CD4-positive, alpha-beta T cell (primary cell): ENCODE measurements around the gene RAD51B. TPM values are rescaled to one million over a fixed set of nuclear protein-coding genes. Genes with fewer than 3 reads are reported as not detected.
A peak's percentile ranks its signal among the peaks of the same experiment; 100 is the strongest.

ENCODE experiments used
- ATAC-seq: fragments of 200-7000 bp; cut with Tn5 transposase; one replicate; pipeline ENCODE4 v1.10.0; 2022; ENCODE audit warnings: mild to moderate bottlenecking; ENCODE audit not compliant: poor library complexity
- CTCF ChIA-PET: fragments of 350-600 bp; sonication (Branson Sonifier 250); formaldehyde crosslinking; loops from one replicate; lab custom pipeline; 2021; ENCODE audit warnings: antibody characterized with exemption, inconsistent platforms; lab: Charles Lee
- POLR2A ChIA-PET: fragments of 350-600 bp; sonication (Branson Sonifier 250); formaldehyde crosslinking; loops from one replicate; lab custom pipeline; 2021; ENCODE audit warnings: antibody characterized with exemption, inconsistent platforms; lab: Charles Lee
- DNase-seq, 14 experiments: peaks; one replicate each; pipeline ENCODE4 v3.0.0-alpha.2; 2013 to 2020; ENCODE audit warnings: mixed read lengths in 2 of 14
- H3K27ac ChIP-seq, 2 donors: one replicate each; pipeline versions ENCODE4 v1.5.1 to v1.7.0; 2013; ENCODE audit warnings: low read length in 2 of 2, low read depth in 1 of 2, mild to moderate bottlenecking in 1 of 2
- H3K27me3 ChIP-seq, 2 experiments: 1 replicate in 1 of 2; 2 replicates in 1 of 2; pipeline versions ENCODE4 v1.6.1 to v1.7.0; 2013; ENCODE audit warnings: low read length in 2 of 2, control low read depth in 1 of 2, mild to moderate bottlenecking in 1 of 2, moderate library complexity in 1 of 2; ENCODE audit not compliant: insufficient read depth in 2 of 2, control insufficient read depth in 1 of 2
- H3K36me3 ChIP-seq: one replicate; pipeline ENCODE4 v1.6.1; 2013; ENCODE audit warnings: low read length, control low read depth; ENCODE audit not compliant: insufficient read depth
- H3K4me1 ChIP-seq: one replicate; pipeline ENCODE4 v1.6.1; 2013; ENCODE audit warnings: low read length, control low read depth; ENCODE audit not compliant: insufficient read depth
- H3K4me3 ChIP-seq: one replicate; pipeline ENCODE4 v1.5.1; 2013; ENCODE audit warnings: mild to moderate bottlenecking, low read length, moderate library complexity
- H3K9me3 ChIP-seq, 2 experiments: 1 replicate in 1 of 2; 2 replicates in 1 of 2; pipeline versions ENCODE4 v1.6.1 to v1.7.0; 2013; ENCODE audit warnings: low read length in 2 of 2, mild to moderate bottlenecking in 2 of 2, control low read depth in 1 of 2, moderate library complexity in 1 of 2; ENCODE audit not compliant: control insufficient read depth in 1 of 2, insufficient read depth in 1 of 2
- H3K27ac Mint-ChIP-seq: one replicate; pipeline ENCODE4 v1.8.0; 2020; ENCODE audit warnings: mixed read lengths
- H3K27me3 Mint-ChIP-seq: one replicate; pipeline ENCODE4 v1.8.0; 2021; ENCODE audit warnings: mixed read lengths
- H3K36me3 Mint-ChIP-seq: one replicate; pipeline ENCODE4 v1.8.0; 2021; ENCODE audit warnings: low read depth, mixed read lengths
- H3K4me1 Mint-ChIP-seq: one replicate; pipeline ENCODE4 v1.8.0; 2021; ENCODE audit warnings: low read depth, mixed read lengths
- H3K4me3 Mint-ChIP-seq: one replicate; pipeline ENCODE4 v1.8.0; 2020; ENCODE audit warnings: mild to moderate bottlenecking, mixed read lengths
- H3K9me3 Mint-ChIP-seq: one replicate; pipeline ENCODE4 v1.8.0; 2020; ENCODE audit warnings: mixed read lengths
- intact Hi-C, 2 experiments: fragments of 100-400 bp; cut with DNase I in 1 of 2; cut with micrococcal nuclease in 1 of 2; formaldehyde crosslinking; loops; one replicate each; pipeline versions ENCODE4 v1.15.1 to v1.9.0; 2023 to 2025; cut with DNase I, micrococcal nuclease
- total RNA-seq, 174 experiments: library from RNA in 2 of 174; stranded (reverse) in 2 of 174; gene quantifications; one replicate each; pipeline ENCODE4 v1.2.3 and lab custom pipeline; 2021 to 2026
- TF ChIP-seq, protein P1 (sequence below): fragments of 200-600 bp; IDR thresholded peaks from one replicate; pipeline ENCODE4 v1.8.0; 2022; ENCODE audit warnings: antibody characterized with exemption, mild to moderate bottlenecking

The RAD51B gene
- total RNA-seq, 2 experiments from 2014 or later = 18.4 to 20.0 TPM

DNA sequence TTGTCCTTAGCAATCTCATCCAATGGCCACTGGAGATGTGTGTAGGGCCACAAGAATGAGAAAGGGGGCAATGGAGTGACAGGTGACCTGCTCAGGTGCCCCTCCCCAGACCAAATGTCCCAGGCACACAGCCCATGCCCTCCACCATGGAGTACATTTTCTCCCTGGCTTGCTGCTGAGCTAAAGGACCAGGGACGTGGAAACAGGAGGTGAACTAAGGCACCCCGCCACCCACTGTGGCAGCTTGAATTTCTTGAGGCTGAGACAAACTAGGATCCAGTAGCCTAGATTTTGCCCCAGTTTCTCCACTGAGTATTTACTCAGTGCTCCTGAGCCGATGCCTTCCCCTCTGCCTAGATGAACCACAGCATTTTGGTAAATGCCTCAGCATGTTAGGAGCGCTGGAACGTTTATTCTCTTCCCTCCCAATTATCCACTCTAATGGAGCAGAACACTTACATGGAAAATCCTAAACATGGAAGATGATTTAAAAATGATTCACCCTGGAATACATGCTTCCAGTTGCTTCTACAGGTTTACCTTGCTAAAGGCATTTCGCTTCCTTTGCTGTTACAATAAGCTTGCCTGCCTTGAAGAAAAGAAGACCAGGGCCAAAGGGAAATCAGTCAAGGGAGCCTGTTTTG is 775.3 kb downstream of the RAD51B start:
- intact Hi-C loops = no loop called here

DNA sequence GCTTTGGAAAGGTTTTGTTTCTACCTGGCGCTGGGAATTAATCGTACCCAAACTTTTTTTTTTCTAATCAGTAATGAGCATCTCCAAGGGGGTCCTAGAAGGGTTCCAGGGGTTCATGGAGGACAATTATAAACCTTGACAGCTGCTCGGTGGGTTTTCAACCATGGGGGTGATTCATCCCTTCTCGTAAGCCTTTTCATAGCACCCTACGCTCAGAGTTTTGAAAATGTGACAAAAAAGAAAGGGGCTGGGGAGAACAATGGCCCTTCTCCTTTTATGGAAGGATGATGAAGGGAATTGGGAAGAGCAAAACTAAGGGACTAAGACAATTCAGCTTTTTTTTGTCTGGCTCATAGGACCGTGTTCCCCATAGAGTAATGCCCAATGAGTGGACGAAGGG is 776.6 kb downstream of the RAD51B start:
- no peak overlapping the region for H3K27ac ChIP-seq
- ATAC-seq = no peak
- TF ChIP-seq, protein P1, sequence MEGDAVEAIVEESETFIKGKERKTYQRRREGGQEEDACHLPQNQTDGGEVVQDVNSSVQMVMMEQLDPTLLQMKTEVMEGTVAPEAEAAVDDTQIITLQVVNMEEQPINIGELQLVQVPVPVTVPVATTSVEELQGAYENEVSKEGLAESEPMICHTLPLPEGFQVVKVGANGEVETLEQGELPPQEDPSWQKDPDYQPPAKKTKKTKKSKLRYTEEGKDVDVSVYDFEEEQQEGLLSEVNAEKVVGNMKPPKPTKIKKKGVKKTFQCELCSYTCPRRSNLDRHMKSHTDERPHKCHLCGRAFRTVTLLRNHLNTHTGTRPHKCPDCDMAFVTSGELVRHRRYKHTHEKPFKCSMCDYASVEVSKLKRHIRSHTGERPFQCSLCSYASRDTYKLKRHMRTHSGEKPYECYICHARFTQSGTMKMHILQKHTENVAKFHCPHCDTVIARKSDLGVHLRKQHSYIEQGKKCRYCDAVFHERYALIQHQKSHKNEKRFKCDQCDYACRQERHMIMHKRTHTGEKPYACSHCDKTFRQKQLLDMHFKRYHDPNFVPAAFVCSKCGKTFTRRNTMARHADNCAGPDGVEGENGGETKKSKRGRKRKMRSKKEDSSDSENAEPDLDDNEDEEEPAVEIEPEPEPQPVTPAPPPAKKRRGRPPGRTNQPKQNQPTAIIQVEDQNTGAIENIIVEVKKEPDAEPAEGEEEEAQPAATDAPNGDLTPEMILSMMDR = no peak
- intact Hi-C loops = no loop called here
- ChIA-PET CTCF (no interaction called here), POLR2A (interaction anchor here (0.6 kb wide), 1 partner anchor 17 kb away, joined by 3 read pairs; no protein-coding TSS in a partner anchor)
- no peak overlapping the region for H3K4me3 ChIP-seq
- H3K27me3 ChIP-seq = no peaks in the 10 kb centered on the region
- Mint-ChIP-seq H3K36me3 (no peaks in the 10 kb centered on the region), H3K27ac (no peak overlapping the region), H3K27me3 (no peaks in the 10 kb centered on the region), H3K9me3 (no peaks in the 10 kb centered on the region), H3K4me1 (peaks cover 23% of the 10 kb centered on the region), H3K4me3 (no peak overlapping the region)
- H3K4me1 ChIP-seq = peaks cover 14% of the 10 kb centered on the region
- no peaks in the 10 kb centered on the region for H3K36me3 ChIP-seq
- DNase-seq = no peak
- no peaks in the 10 kb centered on the region for H3K9me3 ChIP-seq

More for the DNA sequence above, 775.3 kb downstream of the RAD51B start:
- no peak overlapping the region for H3K4me3 ChIP-seq
- H3K36me3 Mint-ChIP-seq = no peaks in the 10 kb centered on the region
- H3K27ac ChIP-seq = no peak overlapping the region
- TF ChIP-seq, protein P1 = no peak
- no peak overlapping the region for H3K4me3 Mint-ChIP-seq
- DNase-seq = no peak
- ChIA-PET POLR2A (no interaction called here), CTCF (no interaction called here)
- peaks cover 14% of the 10 kb centered on the region for H3K4me1 ChIP-seq
- peak overlapping the region; percentile 19 for H3K27ac Mint-ChIP-seq
- no peak for ATAC-seq
- H3K36me3 ChIP-seq = no peaks in the 10 kb centered on the region
- H3K4me1 Mint-ChIP-seq = peaks cover 23% of the 10 kb centered on the region
- no peaks in the 10 kb centered on the region for H3K27me3 Mint-ChIP-seq
- H3K9me3 ChIP-seq = no peaks in the 10 kb centered on the region
- no peaks in the 10 kb centered on the region for H3K27me3 ChIP-seq
- H3K9me3 Mint-ChIP-seq = no peaks in the 10 kb centered on the region

DNA sequence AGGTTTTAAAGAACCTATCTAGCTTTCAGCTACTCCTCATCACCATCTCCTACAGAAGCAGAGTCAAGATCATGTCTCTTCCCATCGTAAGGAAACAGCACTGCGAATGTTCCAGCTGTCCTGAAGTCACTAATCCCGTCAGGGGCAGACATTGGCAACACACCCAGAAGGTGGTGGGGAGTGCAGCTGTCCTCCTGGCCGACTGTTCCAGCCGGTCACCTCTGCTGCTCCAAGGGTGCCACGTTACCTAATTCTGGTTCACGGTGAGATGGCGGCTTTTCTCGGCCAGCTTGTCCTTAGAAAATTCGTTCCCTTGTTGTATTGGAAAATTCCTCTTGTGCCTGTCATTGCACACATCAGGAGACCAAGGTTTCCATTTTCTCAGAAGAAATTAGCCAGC is 777.1 kb downstream of the RAD51B start:
- H3K9me3 Mint-ChIP-seq = no peaks in the 10 kb centered on the region
- ATAC-seq = no peak
- Histone ChIP-seq H3K27me3 (no peaks in the 10 kb centered on the region), H3K4me1 (peaks cover 14% of the 10 kb centered on the region), H3K36me3 (no peaks in the 10 kb centered on the region), H3K27ac (no peak overlapping the region), H3K4me3 (no peak overlapping the region), H3K9me3 (no peaks in the 10 kb centered on the region)
- no peaks in the 10 kb centered on the region for H3K27me3 Mint-ChIP-seq
- no peak for DNase-seq
- no peak overlapping the region for H3K27ac Mint-ChIP-seq
- intact Hi-C loops = no loop called here
- CTCF ChIA-PET = no interaction called here
- POLR2A ChIA-PET = interaction anchor here (0.6 kb wide), 1 partner anchor 18 kb away, joined by 3 read pairs; no protein-coding TSS in a partner anchor
- TF ChIP-seq, protein P1 = no peak
- H3K4me3 Mint-ChIP-seq = no peak overlapping the region
- H3K4me1 Mint-ChIP-seq = peaks cover 23% of the 10 kb centered on the region
- no peaks in the 10 kb centered on the region for H3K36me3 Mint-ChIP-seq
